ENCODE measurements around the gene GRHL1.

GRCh38 chr2:9982248-9982647 is 30.8 kb downstream of the GRHL1 start:
- TF ChIP-seq GATA2 (IDR thresholded peaks at IDR 0.05; ENCODE audit: low read depth, low read length) (no peak), GATA3 (IDR thresholded peaks at IDR 0.05; ENCODE audit: low read depth, low read length) (no peak)
